ENCODE measurements around the gene MACC1. TPM values are rescaled to one million over a fixed set of nuclear protein-coding genes. Genes with fewer than 3 reads are reported as not detected.

Gene MACC1
- total and polyA plus RNA-seq, 10 of the 15 experiments (the other 5 are each of a cell fraction or from before 2014, with no cell fraction given): 6.0 to 61.1 (median 12.7) TPM

- intact Hi-C loops (cut with micrococcal nuclease; ENCODE audit: unreplicated experiment): loop anchor here (5.0 kb wide), 1 partner anchor 188 kb away; no protein-coding TSS in a partner anchor
- Histone ChIP-seq H2AFZ (ENCODE audit: control insufficient read depth, low read depth, low read length) (no peak overlapping the region), H3K9me3 (replicated peaks; ENCODE audit: control insufficient read depth, insufficient read depth, low read length) (no peaks in the 10 kb centered on the region), H3K4me1 (ENCODE audit: control insufficient read depth, insufficient read depth, low read length) (no peaks in the 10 kb centered on the region), H3K4me2 (ENCODE audit: control insufficient read depth, insufficient read depth) (no peak overlapping the region), H3K27me3 (replicated peaks in 1 of 2; ENCODE audit: control insufficient read depth in 2 of 2, insufficient read depth in 2 of 2, low read length in 1 of 2) (no peaks in the 10 kb centered on the region), H3K36me3 (ENCODE audit: control insufficient read depth in 2 of 2, insufficient read depth in 2 of 2, low read length in 1 of 2) (peaks cover 0 to 8% of the 10 kb centered on the region in 2 experiments; a peak in 2 of 4 replicates), H4K20me1 (ENCODE audit: control insufficient read depth, insufficient read depth) (no peaks in the 10 kb centered on the region), H3K9ac (ENCODE audit: control insufficient read depth, insufficient read depth, low read length) (no peak overlapping the region), H3K79me2 (ENCODE audit: control insufficient read depth, insufficient read depth, low read length) (no peaks in the 10 kb centered on the region), H3K4me3 (no peak overlapping the region), H3K27ac (ENCODE audit: control insufficient read depth, insufficient read depth) (no peak overlapping the region)
- ChIA-PET RAD21 (ENCODE audit: unreplicated experiment) (interaction anchor here (0.7 kb wide), 1 partner anchor 148 kb away, joined by 3 read pairs; no protein-coding TSS in a partner anchor), SMC1A (ENCODE audit: uncharacterized antibody, unreplicated experiment) (interaction anchor here (0.6 to 6.9 kb wide), 10 partner anchors 11 to 414 kb away, joined by 3 to 49 read pairs (median 4); no protein-coding TSS in a partner anchor), POLR2A (no interaction called here), CTCF (interaction anchor here (1.4 to 4.0 kb wide), 7 partner anchors 11 to 189 kb away, joined by 4 to 32 read pairs (median 14); no protein-coding TSS in a partner anchor)
- BruUV-seq (replicated peaks): no TSS peak
- no peak for ATAC-seq
- no peak for DNase-seq (ENCODE audit: low read depth, low spot score)
- in situ Hi-C loops (cut with MboI): loop anchor here (25.0 kb wide), 1 partner anchor 417 kb away; no protein-coding TSS in a partner anchor
- 80% methylated on average over 2 of the region's 2 CpGs for WGBS (ENCODE audit: insufficient coverage, insufficient replicate concordance, low lambda C conversion rate, missing lambda C conversion rate)
- no peak for FAIRE-seq
- TF ChIP-seq MTA3 (IDR thresholded peaks at IDR 0.05; ENCODE audit: borderline replicate concordance, low read length) (no peak), EZH2 (IDR thresholded peaks at IDR 0.05; ENCODE audit: borderline replicate concordance, control insufficient read depth, low read depth, low read length) (no peak), TCF7 (IDR thresholded peaks at IDR 0.05; ENCODE audit: borderline replicate concordance) (no peak), KAT2A (conservative IDR thresholded peaks at IDR 0.05; ENCODE audit: control insufficient read depth, low read depth, low read length) (no peak), KLF5 (IDR thresholded peaks at IDR 0.05; ENCODE audit: partially characterized antibody) (no peak), ZNF24 (IDR thresholded peaks at IDR 0.05) (no peak), MAX (IDR thresholded peaks at IDR 0.05; ENCODE audit: low read depth, low read length) (no peak), TCF12 (IDR thresholded peaks at IDR 0.05; ENCODE audit: low read depth, low read length) (no peak), NRF1 (conservative IDR thresholded peaks at IDR 0.05; ENCODE audit: low read depth, low read length) (no peak), CBX3 (IDR thresholded peaks at IDR 0.05; ENCODE audit: borderline replicate concordance, low read depth) (no peak), PAX5 (IDR thresholded peaks at IDR 0.05; ENCODE audit: borderline replicate concordance, low read depth, low read length) (no peak), FOXM1 (IDR thresholded peaks at IDR 0.05; ENCODE audit: low read depth, low read length) (no peak), HDAC2 (IDR thresholded peaks at IDR 0.05) (no peak), CHD1 (IDR thresholded peaks at IDR 0.05; ENCODE audit: low read depth, low read length) (no peak), REST (IDR thresholded peaks at IDR 0.05; ENCODE audit: low read depth, low read length) (no peak)
- TF ChIP-seq, protein P1, sequence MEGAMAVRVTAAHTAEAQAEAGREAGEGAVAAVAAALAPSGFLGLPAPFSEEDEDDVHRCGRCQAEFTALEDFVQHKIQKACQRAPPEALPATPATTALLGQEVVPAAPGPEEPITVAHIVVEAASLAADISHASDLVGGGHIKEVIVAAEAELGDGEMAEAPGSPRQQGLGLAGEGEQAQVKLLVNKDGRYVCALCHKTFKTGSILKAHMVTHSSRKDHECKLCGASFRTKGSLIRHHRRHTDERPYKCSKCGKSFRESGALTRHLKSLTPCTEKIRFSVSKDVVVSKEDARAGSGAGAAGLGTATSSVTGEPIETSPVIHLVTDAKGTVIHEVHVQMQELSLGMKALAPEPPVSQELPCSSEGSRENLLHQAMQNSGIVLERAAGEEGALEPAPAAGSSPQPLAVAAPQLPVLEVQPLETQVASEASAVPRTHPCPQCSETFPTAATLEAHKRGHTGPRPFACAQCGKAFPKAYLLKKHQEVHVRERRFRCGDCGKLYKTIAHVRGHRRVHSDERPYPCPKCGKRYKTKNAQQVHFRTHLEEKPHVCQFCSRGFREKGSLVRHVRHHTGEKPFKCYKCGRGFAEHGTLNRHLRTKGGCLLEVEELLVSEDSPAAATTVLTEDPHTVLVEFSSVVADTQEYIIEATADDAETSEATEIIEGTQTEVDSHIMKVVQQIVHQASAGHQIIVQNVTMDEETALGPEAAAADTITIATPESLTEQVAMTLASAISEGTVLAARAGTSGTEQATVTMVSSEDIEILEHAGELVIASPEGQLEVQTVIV (IDR thresholded peaks at IDR 0.05; ENCODE audit: borderline replicate concordance, partially characterized antibody): no peak
- TF ChIP-seq, protein P2, sequence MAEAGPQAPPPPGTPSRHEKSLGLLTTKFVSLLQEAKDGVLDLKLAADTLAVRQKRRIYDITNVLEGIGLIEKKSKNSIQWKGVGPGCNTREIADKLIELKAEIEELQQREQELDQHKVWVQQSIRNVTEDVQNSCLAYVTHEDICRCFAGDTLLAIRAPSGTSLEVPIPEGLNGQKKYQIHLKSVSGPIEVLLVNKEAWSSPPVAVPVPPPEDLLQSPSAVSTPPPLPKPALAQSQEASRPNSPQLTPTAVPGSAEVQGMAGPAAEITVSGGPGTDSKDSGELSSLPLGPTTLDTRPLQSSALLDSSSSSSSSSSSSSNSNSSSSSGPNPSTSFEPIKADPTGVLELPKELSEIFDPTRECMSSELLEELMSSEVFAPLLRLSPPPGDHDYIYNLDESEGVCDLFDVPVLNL (IDR thresholded peaks at IDR 0.05; ENCODE audit: low read depth, low read length): no peak
Observed at GRCh38 chr7:20170633-20171032, 46.6 kb downstream of the MACC1 start.

All from GM12878 (cell line).